RWPE2 (cell line): ENCODE measurements around the gene SDR42E2.

Experiments used
- ATAC-seq: fragments of 200-7000 bp; cut with Tn5 transposase; 3 replicates; pipeline ENCODE4 v1.9.1; 2021; ENCODE audit warnings: low read depth
- DNase-seq: peaks from one replicate; pipeline ENCODE4 v3.0.0-alpha.2; 2020; ENCODE audit warnings: low spot score
- H3K27ac ChIP-seq: fragments of 450-650 bp; 2 replicates; pipeline ENCODE4 v1.5.1; 2017; ENCODE audit warnings: mild to moderate bottlenecking; ENCODE audit not compliant: poor library complexity, severe bottlenecking
- H3K27me3 ChIP-seq: fragments of 250-450 bp; sonication (Bioruptor Pico); 2 replicates; pipeline ENCODE4 v1.5.1; 2021; ENCODE audit warnings: mild to moderate bottlenecking, moderate library complexity; ENCODE audit not compliant: insufficient read depth, poor library complexity, severe bottlenecking
- H3K36me3 ChIP-seq: fragments of 250-450 bp; sonication (Bioruptor Pico); 2 replicates; pipeline ENCODE4 v1.5.1; 2020; ENCODE audit warnings: low read depth, mild to moderate bottlenecking, moderate library complexity
- H3K4me1 ChIP-seq: fragments of 250-450 bp; sonication (Bioruptor Pico); 2 replicates; pipeline ENCODE4 v1.5.1; 2021; ENCODE audit warnings: mild to moderate bottlenecking, moderate library complexity; ENCODE audit not compliant: insufficient read depth, poor library complexity, severe bottlenecking
- H3K4me3 ChIP-seq: fragments of 250-450 bp; sonication (Bioruptor Pico); 2 replicates; pipeline ENCODE4 v1.5.1; 2021; ENCODE audit warnings: mild to moderate bottlenecking, moderate library complexity; ENCODE audit not compliant: severe bottlenecking
- H3K9me3 ChIP-seq: fragments of 250-450 bp; sonication (Bioruptor Pico); 2 replicates; pipeline ENCODE4 v1.5.1; 2021; ENCODE audit warnings: mild to moderate bottlenecking, moderate library complexity; ENCODE audit not compliant: severe bottlenecking
- CTCF ChIP-seq: fragments of 450-650 bp; IDR thresholded peaks from one replicate; pipeline ENCODE4 v1.5.1; 2017; ENCODE audit warnings: mild to moderate bottlenecking, moderate library complexity; ENCODE audit not compliant: poor library complexity, severe bottlenecking

SDR42E2 gene

GRCh38 chr16:22161999-22162655 is at the start of gene SDR42E2:
Gene SDR42E2, plus strand, starts transcription at chr16:22162506. Its CDS starts 3,077 bp downstream, at chr16:22165583.
- TF ChIP-seq CTCF = no peak
- no peak within 1 kb of the TSS for H3K27ac ChIP-seq
- peak within 1 kb of the TSS; percentile 9 for H3K4me3 ChIP-seq
- no peaks in the 10 kb centered on the region for H3K9me3 ChIP-seq
- H3K36me3 ChIP-seq = no peaks in the 10 kb centered on the region
- H3K4me1 ChIP-seq = no peaks in the 10 kb centered on the region
- H3K27me3 ChIP-seq = peaks cover 16% of the 10 kb centered on the region
- DNase-seq (no peak), ATAC-seq (peak; percentile 79)

GRCh38 chr16:22116095-22116700 is 46.1 kb upstream of the SDR42E2 start:
- DNase-seq (no peak), ATAC-seq (no peak)
- Histone ChIP-seq H3K4me1 (peaks cover 7% of the 10 kb centered on the region), H3K4me3 (no peak overlapping the region), H3K9me3 (no peaks in the 10 kb centered on the region), H3K27ac (no peak overlapping the region), H3K36me3 (no peaks in the 10 kb centered on the region), H3K27me3 (no peaks in the 10 kb centered on the region)
- TF ChIP-seq CTCF = no peak

GRCh38 chr16:22117609-22118008 is 44.7 kb upstream of the SDR42E2 start:
- Histone ChIP-seq H3K9me3 (no peaks in the 10 kb centered on the region), H3K36me3 (no peaks in the 10 kb centered on the region), H3K4me1 (peaks cover 7% of the 10 kb centered on the region), H3K4me3 (no peak overlapping the region), H3K27me3 (no peaks in the 10 kb centered on the region), H3K27ac (no peak overlapping the region)
- ATAC-seq = peak; percentile 85
- no peak for TF ChIP-seq CTCF
- no peak for DNase-seq

GRCh38 chr16:22120440-22120839 is 41.9 kb upstream of the SDR42E2 start:
- no peak for TF ChIP-seq CTCF
- Histone ChIP-seq H3K27me3 (no peaks in the 10 kb centered on the region), H3K36me3 (no peaks in the 10 kb centered on the region), H3K9me3 (no peaks in the 10 kb centered on the region), H3K4me1 (peaks cover 7% of the 10 kb centered on the region), H3K27ac (no peak overlapping the region), H3K4me3 (no peak overlapping the region)
- DNase-seq = no peak
- ATAC-seq = no peak

- no peaks in the 10 kb centered on the region for H3K9me3 ChIP-seq
- H3K27ac ChIP-seq = no peak overlapping the region
- no peak for TF ChIP-seq CTCF
- DNase-seq (no peak), ATAC-seq (no peak)
- no peak overlapping the region for H3K4me3 ChIP-seq
- no peaks in the 10 kb centered on the region for H3K27me3 ChIP-seq
- H3K4me1 ChIP-seq = peaks cover 7% of the 10 kb centered on the region
- H3K36me3 ChIP-seq = no peaks in the 10 kb centered on the region
These were observed 40.1 kb upstream of the SDR42E2 start for GRCh38 chr16:22122239-22122638.
